Activated naive CD8-positive, alpha-beta T cell (primary cell): ENCODE data around the gene SYT15.
"Not testable (repeated sequence)": the region's sequence is repeated elsewhere in the genome, so short reads cannot be mapped to it uniquely, and the experiment has no call there.

Experiments
- H3K27ac Mint-ChIP-seq: one replicate; pipeline ENCODE4 v1.8.0; 2021; ENCODE audit warnings: mixed read lengths
- H3K27me3 Mint-ChIP-seq: one replicate; pipeline ENCODE4 v1.8.0; 2021; ENCODE audit warnings: mixed read lengths
- H3K36me3 Mint-ChIP-seq: one replicate; pipeline ENCODE4 v1.8.0; 2021; ENCODE audit warnings: mixed read lengths
- H3K4me1 Mint-ChIP-seq: one replicate; pipeline ENCODE4 v1.8.0; 2021; ENCODE audit warnings: low read depth, mixed read lengths
- H3K4me3 Mint-ChIP-seq: one replicate; pipeline ENCODE4 v1.8.0; 2021; ENCODE audit warnings: mild to moderate bottlenecking, mixed read lengths
- H3K9me3 Mint-ChIP-seq: one replicate; pipeline ENCODE4 v1.8.0; 2021; ENCODE audit warnings: low read depth, mixed read lengths

SYT15 gene

DNA sequence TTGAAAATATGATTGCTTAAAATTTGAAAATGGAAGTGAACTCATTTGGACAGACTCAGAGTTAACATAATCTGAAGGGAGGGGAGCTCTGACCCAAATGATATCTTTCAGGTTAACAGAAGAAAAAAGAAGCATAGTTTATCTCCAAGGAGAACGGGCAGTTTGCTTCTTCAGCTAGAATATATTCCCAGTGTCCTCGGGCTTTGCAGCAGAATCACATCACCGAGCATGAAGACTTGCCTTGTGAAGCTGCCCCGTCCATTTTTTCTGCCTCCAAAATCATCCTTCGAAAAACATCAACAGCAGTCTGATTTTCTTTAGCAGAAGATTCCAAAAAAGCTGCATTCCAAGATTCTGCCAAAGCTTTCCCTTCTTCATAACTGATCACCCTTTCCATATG lies 55.8 kb downstream of the SYT15 start:
- H3K4me3 Mint-ChIP-seq = peak overlapping the region; percentile 62
- not testable (repeated sequence) for H3K9me3 Mint-ChIP-seq, H3K36me3 Mint-ChIP-seq, H3K4me1 Mint-ChIP-seq, H3K27me3 Mint-ChIP-seq, H3K27ac Mint-ChIP-seq

DNA sequence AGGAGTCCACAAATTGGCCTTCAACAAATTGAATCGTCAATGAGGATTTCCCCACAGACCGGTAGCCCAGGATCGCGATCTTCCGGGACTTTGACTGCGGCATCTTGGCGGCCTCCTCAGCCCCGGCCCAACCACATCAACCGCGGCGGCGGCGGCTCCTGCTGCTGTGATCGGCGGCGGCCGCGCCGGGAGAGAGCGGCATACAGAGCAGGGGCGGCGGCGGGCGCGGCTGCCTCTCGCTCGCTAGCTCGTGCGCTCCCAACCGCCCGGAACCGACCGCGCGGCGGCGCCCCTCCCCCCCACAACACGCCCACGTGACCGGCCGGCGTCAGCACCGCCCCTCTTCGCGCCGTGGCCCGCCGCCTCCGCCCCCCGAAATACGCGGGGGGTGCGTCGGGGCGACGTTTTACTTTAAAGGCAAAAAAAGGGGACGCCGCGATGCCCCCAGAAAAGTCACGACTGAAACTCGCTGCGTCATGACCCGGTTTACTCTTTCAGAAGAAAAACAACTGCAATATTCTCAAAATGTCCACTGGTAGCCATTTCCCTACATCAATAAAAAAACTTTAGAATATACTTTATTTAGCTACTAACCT lies 56.5 kb downstream of the SYT15 start:
- H3K4me1 Mint-ChIP-seq, H3K36me3 Mint-ChIP-seq: not testable (repeated sequence)

GRCh38 chr10:46640005-46640404 lies 61.1 kb downstream of the SYT15 start:
- H3K27ac Mint-ChIP-seq, H3K27me3 Mint-ChIP-seq, H3K4me3 Mint-ChIP-seq, H3K36me3 Mint-ChIP-seq, H3K4me1 Mint-ChIP-seq, H3K9me3 Mint-ChIP-seq: not testable (repeated sequence)

More for the DNA sequence above, 56.5 kb downstream of the SYT15 start:
- not testable (repeated sequence) for H3K9me3 Mint-ChIP-seq, H3K27ac Mint-ChIP-seq, H3K27me3 Mint-ChIP-seq
- peak overlapping the region; percentile 73 for H3K4me3 Mint-ChIP-seq
